ENCODE data around the gene ADIPOR2. TPM values are rescaled to one million over a fixed set of nuclear protein-coding genes. Genes with fewer than 3 reads are reported as not detected.

The ADIPOR2 gene
- total and polyA plus RNA-seq, 10 of the 15 experiments (the other 5 are each of a cell fraction or from before 2014, with no cell fraction given), result 8.6 to 65.0 (median 38.0) TPM

DNA sequence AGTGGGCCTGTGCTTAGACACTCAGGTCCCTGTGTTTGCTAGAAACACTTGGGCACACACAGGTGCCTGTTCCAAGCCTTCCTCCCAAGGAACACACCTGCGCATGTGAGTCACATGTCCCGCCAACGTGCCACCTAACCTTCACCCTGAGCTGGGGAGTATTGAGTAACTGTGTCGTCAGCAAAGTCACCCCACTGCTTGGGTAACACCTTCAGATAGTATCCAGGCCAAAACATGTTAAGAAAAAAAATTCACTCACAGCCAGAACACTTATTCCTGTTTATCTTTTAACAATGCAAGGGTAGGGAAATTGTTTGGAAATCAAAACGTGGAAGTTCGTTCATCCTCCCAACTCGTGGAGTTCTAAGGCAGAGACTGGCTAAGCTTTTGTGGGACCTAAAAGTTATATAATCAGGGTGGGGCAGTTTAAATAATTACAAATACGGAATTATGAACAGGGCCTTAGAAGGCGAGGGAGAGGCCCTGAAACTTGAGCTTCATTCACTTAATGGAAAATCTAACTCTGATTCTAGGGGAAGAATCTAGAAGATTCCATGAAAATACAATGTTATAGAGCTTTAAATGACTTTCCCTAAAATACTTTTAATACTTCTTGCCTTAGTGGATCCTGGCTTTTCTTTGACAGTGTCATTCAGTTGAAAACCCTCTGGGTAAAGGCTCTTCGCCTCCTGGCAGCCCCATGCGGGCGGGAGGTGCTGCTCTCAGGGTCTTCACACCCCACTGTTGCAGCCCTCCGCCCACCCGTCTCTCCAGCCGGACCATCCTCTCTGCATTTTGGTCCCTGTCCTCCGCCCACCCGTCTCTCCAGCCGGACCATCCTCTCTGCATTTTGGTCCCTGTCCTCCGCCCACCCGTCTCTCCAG, 30.3 kb upstream of the ADIPOR2 start:
- no peak overlapping the region for H3K4me3 ChIP-seq
- no peak for DNase-seq (ENCODE audit: low read depth, low spot score)
- BruUV-seq (replicated peaks), result no TSS peak
- H3K79me2 ChIP-seq (ENCODE audit: control insufficient read depth, insufficient read depth, low read length), result no peaks in the 10 kb centered on the region
- H4K20me1 ChIP-seq (ENCODE audit: control insufficient read depth, insufficient read depth), result no peaks in the 10 kb centered on the region
- no peak overlapping the region for H3K4me2 ChIP-seq (ENCODE audit: control insufficient read depth, insufficient read depth)
- POLR2A ChIA-PET, result interaction anchor here (1.4 kb wide), 1 partner anchor 9 kb away, joined by 3 read pairs; no protein-coding TSS in a partner anchor
- 45% methylated on average over 16 of the region's 20 CpGs for WGBS (ENCODE audit: insufficient coverage, insufficient replicate concordance, low lambda C conversion rate, missing lambda C conversion rate)
- intact Hi-C loops (cut with micrococcal nuclease; ENCODE audit: unreplicated experiment) (no loop called here), in situ Hi-C loops (cut with MboI) (no loop called here)
- no peak overlapping the region for H2AFZ ChIP-seq (ENCODE audit: control insufficient read depth, low read depth, low read length)
- SMC1A ChIA-PET (ENCODE audit: uncharacterized antibody, unreplicated experiment), result interaction anchor here (0.9 to 2.2 kb wide), 3 partner anchors 36 to 139 kb away, joined by 3 to 7 read pairs (median 3); no protein-coding TSS in a partner anchor
- CTCF ChIA-PET, result interaction anchor here (0.7 to 20.1 kb wide), 5 partner anchors 10 to 132 kb away, joined by 3 to 434 read pairs (median 3); no protein-coding TSS in a partner anchor
- no peaks in the 10 kb centered on the region for H3K36me3 ChIP-seq (ENCODE audit: control insufficient read depth in 2 of 2, insufficient read depth in 2 of 2, low read length in 1 of 2)
- RAD21 ChIA-PET (ENCODE audit: unreplicated experiment), result interaction anchor here (1.0 to 13.4 kb wide), 3 partner anchors 130 to 279 kb away, joined by 3 to 234 read pairs (median 12); no protein-coding TSS in a partner anchor
- H3K27me3 ChIP-seq (replicated peaks in 1 of 2; ENCODE audit: control insufficient read depth in 2 of 2, insufficient read depth in 2 of 2, low read length in 1 of 2), result no peaks in the 10 kb centered on the region
- no peak overlapping the region for H3K27ac ChIP-seq (ENCODE audit: control insufficient read depth, insufficient read depth)
- no peak for ATAC-seq
- H3K4me1 ChIP-seq (ENCODE audit: control insufficient read depth, insufficient read depth, low read length), result no peaks in the 10 kb centered on the region
- no peak for FAIRE-seq
- H3K9me3 ChIP-seq (replicated peaks; ENCODE audit: control insufficient read depth, insufficient read depth, low read length), result no peaks in the 10 kb centered on the region
- H3K9ac ChIP-seq (ENCODE audit: control insufficient read depth, insufficient read depth, low read length), result no peak overlapping the region
- TF ChIP-seq YY1 (IDR thresholded peaks at IDR 0.05; ENCODE audit: low read depth, low read length) (no peak), MEF2A (IDR thresholded peaks at IDR 0.05; ENCODE audit: insufficient read depth, low read depth, low read length) (no peak), RBBP5 (conservative IDR thresholded peaks at IDR 0.05) (no peak), POLR2AphosphoS5 (IDR thresholded peaks at IDR 0.05; ENCODE audit: low read length) (no peak), HCFC1 (IDR thresholded peaks at IDR 0.05; ENCODE audit: low read length) (no peak), IRF4 (IDR thresholded peaks at IDR 0.05; ENCODE audit: low read depth, low read length) (no peak), FOS (IDR thresholded peaks at IDR 0.05; ENCODE audit: borderline replicate concordance, extremely low read depth, insufficient read length) (no peak), ZNF217 (IDR thresholded peaks at IDR 0.05) (no peak), BMI1 (IDR thresholded peaks at IDR 0.05; ENCODE audit: borderline replicate concordance) (no peak), BCL11A (IDR thresholded peaks at IDR 0.05; ENCODE audit: low read depth, low read length) (no peak), CBX3 (IDR thresholded peaks at IDR 0.05; ENCODE audit: borderline replicate concordance, low read depth) (no peak)
- TF ChIP-seq, protein P1, sequence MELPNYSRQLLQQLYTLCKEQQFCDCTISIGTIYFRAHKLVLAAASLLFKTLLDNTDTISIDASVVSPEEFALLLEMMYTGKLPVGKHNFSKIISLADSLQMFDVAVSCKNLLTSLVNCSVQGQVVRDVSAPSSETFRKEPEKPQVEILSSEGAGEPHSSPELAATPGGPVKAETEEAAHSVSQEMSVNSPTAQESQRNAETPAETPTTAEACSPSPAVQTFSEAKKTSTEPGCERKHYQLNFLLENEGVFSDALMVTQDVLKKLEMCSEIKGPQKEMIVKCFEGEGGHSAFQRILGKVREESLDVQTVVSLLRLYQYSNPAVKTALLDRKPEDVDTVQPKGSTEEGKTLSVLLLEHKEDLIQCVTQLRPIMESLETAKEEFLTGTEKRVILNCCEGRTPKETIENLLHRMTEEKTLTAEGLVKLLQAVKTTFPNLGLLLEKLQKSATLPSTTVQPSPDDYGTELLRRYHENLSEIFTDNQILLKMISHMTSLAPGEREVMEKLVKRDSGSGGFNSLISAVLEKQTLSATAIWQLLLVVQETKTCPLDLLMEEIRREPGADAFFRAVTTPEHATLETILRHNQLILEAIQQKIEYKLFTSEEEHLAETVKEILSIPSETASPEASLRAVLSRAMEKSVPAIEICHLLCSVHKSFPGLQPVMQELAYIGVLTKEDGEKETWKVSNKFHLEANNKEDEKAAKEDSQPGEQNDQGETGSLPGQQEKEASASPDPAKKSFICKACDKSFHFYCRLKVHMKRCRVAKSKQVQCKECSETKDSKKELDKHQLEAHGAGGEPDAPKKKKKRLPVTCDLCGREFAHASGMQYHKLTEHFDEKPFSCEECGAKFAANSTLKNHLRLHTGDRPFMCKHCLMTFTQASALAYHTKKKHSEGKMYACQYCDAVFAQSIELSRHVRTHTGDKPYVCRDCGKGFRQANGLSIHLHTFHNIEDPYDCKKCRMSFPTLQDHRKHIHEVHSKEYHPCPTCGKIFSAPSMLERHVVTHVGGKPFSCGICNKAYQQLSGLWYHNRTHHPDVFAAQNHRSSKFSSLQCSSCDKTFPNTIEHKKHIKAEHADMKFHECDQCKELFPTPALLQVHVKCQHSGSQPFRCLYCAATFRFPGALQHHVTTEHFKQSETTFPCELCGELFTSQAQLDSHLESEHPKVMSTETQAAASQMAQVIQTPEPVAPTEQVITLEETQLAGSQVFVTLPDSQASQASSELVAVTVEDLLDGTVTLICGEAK (IDR thresholded peaks at IDR 0.05; ENCODE audit: borderline replicate concordance), result no peak
- TF ChIP-seq, protein P2, sequence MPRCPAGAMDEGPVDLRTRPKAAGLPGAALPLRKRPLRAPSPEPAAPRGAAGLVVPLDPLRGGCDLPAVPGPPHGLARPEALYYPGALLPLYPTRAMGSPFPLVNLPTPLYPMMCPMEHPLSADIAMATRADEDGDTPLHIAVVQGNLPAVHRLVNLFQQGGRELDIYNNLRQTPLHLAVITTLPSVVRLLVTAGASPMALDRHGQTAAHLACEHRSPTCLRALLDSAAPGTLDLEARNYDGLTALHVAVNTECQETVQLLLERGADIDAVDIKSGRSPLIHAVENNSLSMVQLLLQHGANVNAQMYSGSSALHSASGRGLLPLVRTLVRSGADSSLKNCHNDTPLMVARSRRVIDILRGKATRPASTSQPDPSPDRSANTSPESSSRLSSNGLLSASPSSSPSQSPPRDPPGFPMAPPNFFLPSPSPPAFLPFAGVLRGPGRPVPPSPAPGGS (IDR thresholded peaks at IDR 0.05; ENCODE audit: borderline replicate concordance, insufficient read depth, low read depth, low read length, poor library complexity, severe bottlenecking), result no peak
- TF ChIP-seq, protein P3, sequence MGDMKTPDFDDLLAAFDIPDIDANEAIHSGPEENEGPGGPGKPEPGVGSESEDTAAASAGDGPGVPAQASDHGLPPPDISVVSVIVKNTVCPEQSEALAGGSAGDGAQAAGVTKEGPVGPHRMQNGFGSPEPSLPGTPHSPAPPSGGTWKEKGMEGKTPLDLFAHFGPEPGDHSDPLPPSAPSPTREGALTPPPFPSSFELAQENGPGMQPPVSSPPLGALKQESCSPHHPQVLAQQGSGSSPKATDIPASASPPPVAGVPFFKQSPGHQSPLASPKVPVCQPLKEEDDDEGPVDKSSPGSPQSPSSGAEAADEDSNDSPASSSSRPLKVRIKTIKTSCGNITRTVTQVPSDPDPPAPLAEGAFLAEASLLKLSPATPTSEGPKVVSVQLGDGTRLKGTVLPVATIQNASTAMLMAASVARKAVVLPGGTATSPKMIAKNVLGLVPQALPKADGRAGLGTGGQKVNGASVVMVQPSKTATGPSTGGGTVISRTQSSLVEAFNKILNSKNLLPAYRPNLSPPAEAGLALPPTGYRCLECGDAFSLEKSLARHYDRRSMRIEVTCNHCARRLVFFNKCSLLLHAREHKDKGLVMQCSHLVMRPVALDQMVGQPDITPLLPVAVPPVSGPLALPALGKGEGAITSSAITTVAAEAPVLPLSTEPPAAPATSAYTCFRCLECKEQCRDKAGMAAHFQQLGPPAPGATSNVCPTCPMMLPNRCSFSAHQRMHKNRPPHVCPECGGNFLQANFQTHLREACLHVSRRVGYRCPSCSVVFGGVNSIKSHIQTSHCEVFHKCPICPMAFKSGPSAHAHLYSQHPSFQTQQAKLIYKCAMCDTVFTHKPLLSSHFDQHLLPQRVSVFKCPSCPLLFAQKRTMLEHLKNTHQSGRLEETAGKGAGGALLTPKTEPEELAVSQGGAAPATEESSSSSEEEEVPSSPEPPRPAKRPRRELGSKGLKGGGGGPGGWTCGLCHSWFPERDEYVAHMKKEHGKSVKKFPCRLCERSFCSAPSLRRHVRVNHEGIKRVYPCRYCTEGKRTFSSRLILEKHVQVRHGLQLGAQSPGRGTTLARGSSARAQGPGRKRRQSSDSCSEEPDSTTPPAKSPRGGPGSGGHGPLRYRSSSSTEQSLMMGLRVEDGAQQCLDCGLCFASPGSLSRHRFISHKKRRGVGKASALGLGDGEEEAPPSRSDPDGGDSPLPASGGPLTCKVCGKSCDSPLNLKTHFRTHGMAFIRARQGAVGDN (IDR thresholded peaks at IDR 0.05), result no peak

Measured in GM12878 (cell line).